ENCODE measurements around the gene CEND1.

- no peak for TF ChIP-seq CTCF (IDR thresholded peaks at IDR 0.05; ENCODE audit: poor library complexity, severe bottlenecking)
- no peak for TF ChIP-seq EZH2 (IDR thresholded peaks at IDR 0.05; ENCODE audit: borderline replicate concordance, insufficient read depth, low read length, poor library complexity, severe bottlenecking)
- TF ChIP-seq POLR2AphosphoS5 (IDR thresholded peaks at IDR 0.05) = no peak
- TF ChIP-seq MXI1 (conservative IDR thresholded peaks at IDR 0.05; ENCODE audit: poor library complexity, severe bottlenecking) = no peak
- no peak for TF ChIP-seq TAF1 (IDR thresholded peaks at IDR 0.05; ENCODE audit: low read depth)
- no peak for TF ChIP-seq RAD21 (conservative IDR thresholded peaks at IDR 0.05)
- no peak for TF ChIP-seq REST (IDR thresholded peaks at IDR 0.05; ENCODE audit: borderline replicate concordance)
- TF ChIP-seq SMC3 (conservative IDR thresholded peaks at IDR 0.05; ENCODE audit: poor library complexity) = no peak
- no peak for TF ChIP-seq EP300 (conservative IDR thresholded peaks at IDR 0.05; ENCODE audit: poor library complexity, severe bottlenecking)
Observed at GRCh38 chr11:803467-803742, 13.5 kb upstream of the CEND1 start.
